Psoas muscle (tissue), 8 donors: ENCODE measurements around the gene RGS21. TPM values are rescaled to one million over a fixed set of nuclear protein-coding genes. Genes with fewer than 3 reads are reported as not detected.

ENCODE experiments used
- ATAC-seq, 4 donors: fragments of 200-7000 bp; cut with Tn5 transposase; one replicate each; pipeline ENCODE4 v1.9.1; 2020; ENCODE audit warnings: moderate library complexity in 3 of 4, mild to moderate bottlenecking in 2 of 4
- DNase-seq, 2 donors: peaks; one replicate each; pipeline ENCODE4 v3.0.0-alpha.2; 2020
- H3K27ac ChIP-seq: fragments of 200-600 bp; one replicate; pipeline ENCODE4 v1.8.0; 2022
- H3K27me3 ChIP-seq, 3 donors: fragments of 200-600 bp in 1 of 3; one replicate each; pipeline versions ENCODE4 v1.6.1 to v1.8.0; 2013 to 2022; ENCODE audit warnings: low read length in 2 of 3, mild to moderate bottlenecking in 2 of 3, moderate library complexity in 1 of 3; ENCODE audit not compliant: insufficient read depth in 3 of 3
- H3K36me3 ChIP-seq, 2 donors: fragments of 200-600 bp in 1 of 2; one replicate each; pipeline versions ENCODE4 v1.6.1 to v1.8.0; 2013 to 2022; ENCODE audit warnings: low read depth in 1 of 2, mild to moderate bottlenecking in 1 of 2, moderate library complexity in 1 of 2; ENCODE audit not compliant: insufficient read depth in 1 of 2
- H3K4me1 ChIP-seq: fragments of 200-600 bp; one replicate; pipeline ENCODE4 v1.8.0; 2022
- H3K4me3 ChIP-seq: fragments of 200-600 bp; one replicate; pipeline ENCODE4 v1.8.0; 2022; ENCODE audit warnings: mild to moderate bottlenecking
- H3K9me3 ChIP-seq: fragments of 200-600 bp; one replicate; pipeline ENCODE4 v1.8.0; 2022
- CTCF ChIP-seq: fragments of 200-600 bp; IDR thresholded peaks from one replicate; pipeline ENCODE4 v1.8.0; 2022; ENCODE audit warnings: antibody characterized with exemption
- WGBS, 3 donors: extraction: QIAGEN DNeasy Blood & Tissue Kit; methylation state at CpG; one replicate each; pipeline versions ENCODE4 v1.1.6 to v1.1.7; 2013; 5-methylcytosine and 5-hydroxymethylcytosine counted together
- intact Hi-C, 2 donors: fragments of 100-400 bp; cut with DNase I; formaldehyde crosslinking; loops; one replicate each; pipeline versions ENCODE4 v1.11.0 to v1.14.2; 2022
- polyA plus RNA-seq, 3 donors: library from polyadenylated mRNA; stranded (reverse); fragments of 200-250 nt; gene quantifications; one replicate each; pipeline ENCODE4 v1.2.3, GENCODE V29; 2013
- total RNA-seq, 4 donors: library from RNA; stranded (reverse); fragmentation: NEBNext Ultra II Directional in 2 of 4; extraction: Animal tissue kit (Norgen Biotek cat#: 25700) in 2 of 4; gene quantifications; one replicate each; pipeline versions ENCODE4 v1.2.1 to v1.2.4, GENCODE V29; 2021 to 2023
- donor health status: healthy with polysubstance abuse.
- donor health status: DM: no; HTN: no; CAD: no; lungs with moderate emphysema.
- donor health status: Bipolar disorder and iron deficiency.
- donor health status: healthy.
- donor health status: DM: yes; HTN: yes; CAD: no.
- donor health status: DM: no; HTN: no; CAD: no.
- donor health status: DM: no; HTN: no; CAD: no.
- donor health status: DM: yes; HTN: yes; CAD: no.

RGS21 gene
- total and polyA plus RNA-seq, 7 donors = not detected

- DNase-seq (no peak), ATAC-seq (no peak)
- Histone ChIP-seq H3K9me3 (no peaks in the 10 kb centered on the region), H3K27ac (no peak overlapping the region), H3K36me3 (no peaks in the 10 kb centered on the region), H3K4me1 (no peaks in the 10 kb centered on the region), H3K27me3 (no peaks in the 10 kb centered on the region), H3K4me3 (no peak overlapping the region)
- intact Hi-C loops = no loop called here
- TF ChIP-seq CTCF = peak; percentile 13
- 78 to 80% (median 78%) methylated on average over 1 of the region's 1 CpG for WGBS, 3 donors
Observed at GRCh38 chr1:192311281-192311680, 5.5 kb upstream of the RGS21 start.

GRCh38 chr1:192327997-192328396 lies 11.2 kb downstream of the RGS21 start:
- H3K4me1 ChIP-seq = no peaks in the 10 kb centered on the region
- H3K9me3 ChIP-seq = no peaks in the 10 kb centered on the region
- H3K27me3 ChIP-seq = no peaks in the 10 kb centered on the region
- WGBS, 3 donors = 93 to 96% (median 95%) methylated on average over 6 of the region's 6 CpGs
- no peak for TF ChIP-seq CTCF
- no peak for ATAC-seq
- no peak overlapping the region for H3K4me3 ChIP-seq
- no peaks in the 10 kb centered on the region for H3K36me3 ChIP-seq
- DNase-seq = no peak
- no peak overlapping the region for H3K27ac ChIP-seq
- intact Hi-C loops = no loop called here

- H3K27me3 ChIP-seq = no peaks in the 10 kb centered on the region
- no peak for TF ChIP-seq CTCF
- no peaks in the 10 kb centered on the region for H3K4me1 ChIP-seq
- WGBS, 3 donors = 21 to 27% (median 24%) methylated on average over 6 of the region's 6 CpGs
- no peaks in the 10 kb centered on the region for H3K36me3 ChIP-seq
- intact Hi-C loops = no loop called here
- ATAC-seq = no peak
- no peak overlapping the region for H3K4me3 ChIP-seq
- no peak overlapping the region for H3K27ac ChIP-seq
- no peaks in the 10 kb centered on the region for H3K9me3 ChIP-seq
- DNase-seq = no peak
Observed at GRCh38 chr1:192342842-192343241, 26.1 kb downstream of the RGS21 start.

- H3K9me3 ChIP-seq = no peaks in the 10 kb centered on the region
- no peak for ATAC-seq
- intact Hi-C loops = no loop called here
- 20 to 34% (median 21%) methylated on average over 3 of the region's 3 CpGs for WGBS, 3 donors
- TF ChIP-seq CTCF = no peak
- H3K27me3 ChIP-seq = no peaks in the 10 kb centered on the region
- H3K4me1 ChIP-seq = no peaks in the 10 kb centered on the region
- no peaks in the 10 kb centered on the region for H3K36me3 ChIP-seq
- H3K27ac ChIP-seq = no peak overlapping the region
- H3K4me3 ChIP-seq = no peak overlapping the region
- no peak for DNase-seq
Observed at GRCh38 chr1:192343344-192343743, 26.6 kb downstream of the RGS21 start.

GRCh38 chr1:192349314-192349713 lies 32.5 kb downstream of the RGS21 start:
- H3K36me3 ChIP-seq = no peaks in the 10 kb centered on the region
- WGBS, 3 donors = 83 to 91% (median 85%) methylated on average over 1 of the region's 1 CpG

More at GRCh38 chr1:192349314-192349713, 32.5 kb downstream of the RGS21 start:
- ATAC-seq = no peak
- Histone ChIP-seq H3K4me3 (no peak overlapping the region), H3K9me3 (no peaks in the 10 kb centered on the region), H3K27me3 (no peaks in the 10 kb centered on the region), H3K27ac (no peak overlapping the region), H3K4me1 (no peaks in the 10 kb centered on the region)
- DNase-seq = no peak
- intact Hi-C loops = no loop called here
- TF ChIP-seq CTCF = no peak
